ENCODE measurements around the gene CCDC61. TPM values are rescaled to one million over a fixed set of nuclear protein-coding genes. Genes with fewer than 3 reads are reported as not detected.

The CCDC61 gene
- total RNA-seq, 2 donors from 2014 or later: 7.8 to 14.5 TPM

DNA sequence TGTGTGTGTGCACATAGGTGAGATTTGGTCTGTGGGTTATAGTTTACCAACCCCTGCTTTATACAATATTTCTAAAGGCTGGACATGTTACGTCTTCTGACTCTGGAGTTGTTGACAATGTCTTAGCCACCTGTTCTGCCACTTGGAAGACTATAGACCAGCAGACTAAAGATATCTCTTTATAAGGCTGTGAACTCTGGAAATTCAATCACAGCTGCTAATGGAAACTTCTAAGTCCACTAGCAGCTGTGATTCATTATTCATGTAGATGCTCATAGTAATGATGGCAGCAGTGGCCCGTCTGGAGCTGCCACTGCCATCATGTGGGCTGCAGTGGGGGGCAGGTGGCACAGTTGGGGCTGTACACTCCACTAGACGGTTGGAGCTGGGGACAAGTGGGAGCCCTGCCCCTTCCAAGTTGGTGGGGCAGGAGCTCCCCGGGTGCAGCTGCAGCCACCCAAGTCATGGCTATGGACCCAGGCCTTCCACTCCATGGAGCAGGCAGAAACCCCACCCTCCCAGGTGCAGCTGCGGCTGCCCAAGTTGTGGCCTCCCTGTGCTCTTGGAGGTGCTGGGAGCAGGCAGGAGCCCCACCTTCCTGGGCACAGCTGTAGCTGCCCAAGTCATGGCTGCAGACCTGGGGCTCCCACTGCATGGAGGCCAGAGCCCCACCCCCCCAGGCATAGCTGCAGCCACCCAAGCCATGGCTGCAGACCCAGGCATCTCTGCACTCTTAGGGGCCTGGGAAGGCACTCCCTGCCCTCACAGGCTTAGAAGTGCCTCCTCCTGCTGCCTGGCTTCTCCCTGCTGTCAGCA lies 36.7 kb downstream of the CCDC61 start:
- TF ChIP-seq CTCF (IDR thresholded peaks at IDR 0.05) (no peak), POLR2A (IDR thresholded peaks at IDR 0.05) (no peak)
- DNase-seq: no peak
- WGBS, 2 donors: 70 to 77% methylated on average over 2 to 4 of the region's 5 CpGs
- intact Hi-C loops (cut with DNase I): no loop called here
- Histone ChIP-seq H3K9me3 (no peaks in the 10 kb centered on the region), H3K27me3 (no peaks in the 10 kb centered on the region), H3K4me1 (no peaks in the 10 kb centered on the region), H3K36me3 (replicated peaks in 1 of 2; ENCODE audit: insufficient read depth in 1 of 2, low read depth in 2 of 2) (no peaks in the 10 kb centered on the region), H3K4me3 (no peak overlapping the region), H3K27ac (no peak overlapping the region)
- ATAC-seq: no peak

DNA sequence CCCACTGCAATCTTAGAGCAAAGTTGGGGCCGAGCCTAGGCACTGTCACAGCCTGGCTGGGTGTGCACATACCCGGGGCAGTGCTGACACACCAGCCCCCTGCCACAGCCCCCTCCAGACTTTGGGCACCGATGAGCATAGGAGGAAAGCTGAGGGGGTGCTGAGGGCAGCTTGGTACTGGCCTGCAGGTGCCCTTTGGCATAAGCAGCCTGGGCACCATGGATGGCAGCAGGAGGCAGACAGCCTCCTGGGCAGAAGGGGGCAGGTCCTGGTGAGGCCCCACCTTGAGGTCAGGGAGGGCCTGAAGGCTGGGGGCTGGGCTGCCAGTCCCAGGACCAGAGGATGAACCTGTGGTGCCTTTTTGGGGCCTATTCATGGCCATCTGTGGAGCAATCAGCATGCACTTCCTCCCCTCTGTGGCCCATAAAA lies 37.3 kb downstream of the CCDC61 start:
- intact Hi-C loops (cut with DNase I): no loop called here
- DNase-seq (no peak), ATAC-seq (no peak)
- no peaks in the 10 kb centered on the region for H3K36me3 ChIP-seq (replicated peaks in 1 of 2; ENCODE audit: insufficient read depth in 1 of 2, low read depth in 2 of 2)
- no peak overlapping the region for H3K27ac ChIP-seq
- no peak overlapping the region for H3K4me3 ChIP-seq
- no peaks in the 10 kb centered on the region for H3K4me1 ChIP-seq
- TF ChIP-seq POLR2A (IDR thresholded peaks at IDR 0.05): no peak
- TF ChIP-seq CTCF (IDR thresholded peaks at IDR 0.05): no peak
- no peaks in the 10 kb centered on the region for H3K27me3 ChIP-seq
- no peaks in the 10 kb centered on the region for H3K9me3 ChIP-seq
- 42 to 66% methylated on average over 2 to 3 of the region's 3 CpGs for WGBS, 2 donors

- ATAC-seq: no peak
- Histone ChIP-seq H3K4me1 (no peaks in the 10 kb centered on the region), H3K36me3 (replicated peaks in 1 of 2; ENCODE audit: insufficient read depth in 1 of 2, low read depth in 2 of 2) (no peaks in the 10 kb centered on the region), H3K27me3 (no peaks in the 10 kb centered on the region), H3K27ac (no peak overlapping the region), H3K9me3 (no peaks in the 10 kb centered on the region), H3K4me3 (no peak overlapping the region)
- TF ChIP-seq POLR2A (IDR thresholded peaks at IDR 0.05) (no peak), CTCF (IDR thresholded peaks at IDR 0.05) (no peak)
- intact Hi-C loops (cut with DNase I): no loop called here
- 86% methylated on average over 11 of the region's 11 CpGs; no CpG with 5 or more reads in 1 of the 2 donors for WGBS, 2 donors
- no peak for DNase-seq
Measured at GRCh38 chr19:46033401-46033800, 38.1 kb downstream of the CCDC61 start.

GRCh38 chr19:46035546-46035945 lies 40.3 kb downstream of the CCDC61 start:
- TF ChIP-seq CTCF (IDR thresholded peaks at IDR 0.05): no peak
- 65 to 77% methylated on average over 6 of the region's 6 CpGs for WGBS, 2 donors
- no peaks in the 10 kb centered on the region for H3K36me3 ChIP-seq (replicated peaks in 1 of 2; ENCODE audit: insufficient read depth in 1 of 2, low read depth in 2 of 2)
- no peaks in the 10 kb centered on the region for H3K9me3 ChIP-seq
- no peak overlapping the region for H3K4me3 ChIP-seq
- H3K27me3 ChIP-seq: no peaks in the 10 kb centered on the region
- intact Hi-C loops (cut with DNase I): no loop called here
- DNase-seq (no peak), ATAC-seq (no peak)
- no peaks in the 10 kb centered on the region for H3K4me1 ChIP-seq
- no peak overlapping the region for H3K27ac ChIP-seq

Data from body of pancreas (tissue), 4 donors.